Sigmoid colon (tissue), 7 donors: ENCODE measurements around the gene FAM107A. TPM values are rescaled to one million over a fixed set of nuclear protein-coding genes. Genes with fewer than 3 reads are reported as not detected.

Experiments
- DNase-seq: peaks from one replicate; pipeline ENCODE4 v3.0.0-alpha.2; 2019
- H3K27ac ChIP-seq, 4 donors: fragments of 200-600 bp; sonication (generic); one replicate each; pipeline ENCODE4 v1.5.1; 2016 to 2019; ENCODE audit warnings: mild to moderate bottlenecking in 1 of 4
- H3K27me3 ChIP-seq, 3 donors: fragments of 200-600 bp; sonication (generic); one replicate each; pipeline ENCODE4 v1.5.1; 2019; ENCODE audit warnings: mild to moderate bottlenecking in 1 of 3
- H3K36me3 ChIP-seq, 4 donors: fragments of 200-600 bp; sonication (generic); one replicate each; pipeline ENCODE4 v1.5.1; 2016 to 2019
- H3K4me1 ChIP-seq, 4 donors: fragments of 200-600 bp; sonication (generic); one replicate each; pipeline ENCODE4 v1.5.1; 2017 to 2019
- H3K4me3 ChIP-seq, 4 donors: fragments of 200-600 bp; sonication (generic); one replicate each; pipeline ENCODE4 v1.5.1; 2017 to 2019; ENCODE audit warnings: mild to moderate bottlenecking in 2 of 4, moderate library complexity in 1 of 4
- H3K9me3 ChIP-seq, 4 donors: fragments of 200-600 bp in 3 of 4; sonication (generic) in 3 of 4; one replicate each; pipeline versions ENCODE4 v1.5.1 to v1.6.1; 2013 to 2019
- CTCF ChIP-seq, 4 experiments: fragments of 450-650 bp in 3 of 4; fragments of 200-600 bp in 1 of 4; IDR thresholded peaks; one replicate each; pipeline ENCODE4 v1.5.1; 2016 to 2019; ENCODE audit warnings: antibody characterized with exemption in 4 of 4, mild to moderate bottlenecking in 3 of 4, moderate library complexity in 2 of 4
- EP300 ChIP-seq, 4 donors: sonication (generic); formaldehyde crosslinking; IDR thresholded peaks; one replicate each; pipeline ENCODE4 v1.6.1; 2017; ENCODE audit warnings: antibody characterized with exemption in 4 of 4
- POLR2A ChIP-seq, 2 donors: fragments of 450-650 bp; IDR thresholded peaks; one replicate each; pipeline ENCODE4 v1.6.1; 2016; ENCODE audit warnings: antibody characterized with exemption in 2 of 2, mild to moderate bottlenecking in 2 of 2, moderate library complexity in 2 of 2
- POLR2AphosphoS5 ChIP-seq, 4 donors: sonication (generic); formaldehyde crosslinking; IDR thresholded peaks; one replicate each; pipeline ENCODE4 v1.6.1; 2017; ENCODE audit warnings: antibody characterized with exemption in 4 of 4
- WGBS, 2 donors: extraction: QIAGEN DNeasy Blood & Tissue Kit; methylation state at CpG; one replicate each; pipeline ENCODE4 v1.1.7; 2013; 5-methylcytosine and 5-hydroxymethylcytosine counted together
- intact Hi-C: fragments of 100-400 bp; cut with DNase I; formaldehyde crosslinking; loops from one replicate; pipeline ENCODE4 v1.15.1; 2023
- polyA plus RNA-seq, 3 donors: library from polyadenylated mRNA; stranded (reverse); fragments of 200-250 nt; gene quantifications; one replicate each; pipeline ENCODE4 v1.2.3, GENCODE V29; 2013
- total RNA-seq, 4 donors: library from RNA; depleted of rRNA; stranded (reverse); fragments of >200 nt; gene quantifications; one replicate each; pipeline ENCODE4 v1.1.0, GENCODE V29; 2016
- donor health status: healthy with polysubstance abuse.
- donor health status: Bipolar disorder and iron deficiency.
- donor health status: healthy.

Gene FAM107A
- total and polyA plus RNA-seq, 7 donors = 10.9 to 56.7 (median 32.7) TPM

DNA sequence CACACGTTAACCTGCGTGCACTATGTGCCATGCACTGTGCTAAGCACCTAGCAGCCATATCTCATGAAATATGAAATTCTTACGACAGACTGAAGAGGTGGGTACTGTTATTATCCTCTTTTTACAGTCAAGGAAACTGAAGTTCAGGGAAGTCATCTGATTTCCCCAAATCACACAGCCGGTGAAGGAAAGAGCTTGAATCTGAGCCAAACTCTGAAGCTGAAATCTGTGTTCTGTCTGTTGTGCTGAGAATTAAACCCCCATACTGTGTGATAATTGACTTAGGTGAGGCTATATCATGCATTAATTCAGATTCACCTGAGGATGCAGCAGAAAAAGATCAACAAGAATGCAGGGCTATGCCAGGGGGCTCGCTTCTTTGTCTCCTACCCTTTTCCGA, 475 bp downstream of the FAM107A start:
- Histone ChIP-seq H3K27ac (peak overlapping the region; percentile 59 to 73 (median 68)), H3K27me3 (no peaks in the 10 kb centered on the region), H3K9me3 (no peaks in the 10 kb centered on the region), H3K36me3 (no peaks in the 10 kb centered on the region), H3K4me1 (peaks cover 0 to 14% (median 9%) of the 10 kb centered on the region in 4 donors), H3K4me3 (peak overlapping the region; percentile 9 to 37 (median 35))
- WGBS, 2 donors = 74% methylated on average over 6 of the region's 6 CpGs
- TF ChIP-seq CTCF (IDR thresholded peaks at IDR 0.05) (no peak), EP300 (IDR thresholded peaks at IDR 0.05) (no peak), POLR2AphosphoS5 (IDR thresholded peaks at IDR 0.05) (no peak), POLR2A (IDR thresholded peaks at IDR 0.05) (no peak)
- no peak for DNase-seq
- intact Hi-C loops = no loop called here

DNA sequence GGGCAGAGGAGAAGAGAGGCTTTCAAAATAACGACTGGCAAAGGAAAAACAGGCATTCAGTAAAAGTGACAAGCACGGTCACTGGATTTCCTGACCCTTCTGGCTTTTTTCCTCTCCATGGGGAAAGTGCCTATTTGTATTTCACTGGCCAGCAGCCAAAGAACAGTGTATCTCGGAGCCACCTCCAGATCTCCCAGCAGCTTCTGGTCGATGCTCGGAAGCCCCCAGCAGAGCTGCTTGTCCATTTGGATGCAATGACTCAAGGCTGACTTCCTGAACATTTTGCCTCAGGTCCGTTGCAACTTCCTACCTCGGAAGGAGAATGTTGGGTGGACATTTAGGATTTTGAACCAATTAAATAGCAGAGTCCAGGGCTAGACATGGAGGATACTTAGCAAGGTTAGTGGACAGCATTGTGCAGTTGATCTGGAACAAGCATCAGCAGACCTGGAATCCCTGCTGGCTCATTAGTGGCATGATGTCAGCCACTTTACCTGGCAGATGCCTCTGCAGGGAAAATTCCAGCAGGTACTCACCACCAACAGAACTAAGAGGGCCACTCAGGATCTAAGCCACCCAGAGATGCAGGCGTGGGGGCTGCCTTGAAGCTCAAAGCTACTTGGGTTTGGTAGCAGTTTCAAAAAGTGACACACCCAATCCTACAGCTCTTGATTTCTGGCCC, 1.1 kb downstream of the FAM107A start:
- Histone ChIP-seq H3K27me3 (no peaks in the 10 kb centered on the region), H3K4me1 (peaks cover 0 to 14% (median 9%) of the 10 kb centered on the region in 4 donors), H3K27ac (peak overlapping the region; percentile 59 to 73 (median 68)), H3K4me3 (peak overlapping the region in 3 of 4 donors; percentile 34 to 37 (median 36)), H3K36me3 (no peaks in the 10 kb centered on the region), H3K9me3 (no peaks in the 10 kb centered on the region)
- peak; percentile 18 for DNase-seq
- 53 to 60% methylated on average over 8 of the region's 8 CpGs for WGBS, 2 donors
- TF ChIP-seq POLR2A (IDR thresholded peaks at IDR 0.05) = no peak
- TF ChIP-seq POLR2AphosphoS5 (IDR thresholded peaks at IDR 0.05) = no peak
- TF ChIP-seq EP300 (IDR thresholded peaks at IDR 0.05) = no peak
- TF ChIP-seq CTCF (IDR thresholded peaks at IDR 0.05) = no peak
- intact Hi-C loops = no loop called here

DNA sequence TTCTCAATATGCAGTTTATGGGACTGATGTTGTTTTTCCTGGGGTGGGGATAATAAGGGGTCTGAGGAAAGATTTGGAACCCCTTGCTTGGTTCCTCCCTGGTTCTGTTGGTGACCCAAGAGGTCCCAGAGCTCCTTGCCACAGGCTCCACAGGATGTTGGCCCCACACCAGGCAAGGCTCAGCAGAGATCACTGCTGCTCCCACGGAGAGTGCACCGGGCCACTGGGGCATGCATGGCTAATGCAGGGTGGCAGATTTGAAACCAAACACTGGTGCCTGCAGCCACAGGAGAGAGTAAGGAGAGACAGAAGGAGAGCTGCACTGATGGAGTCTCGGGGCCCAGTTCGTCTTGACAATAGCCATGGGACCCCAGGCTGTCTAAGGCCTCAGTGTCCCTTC, 2.5 kb downstream of the FAM107A start:
- no peak overlapping the region for H3K4me3 ChIP-seq
- H3K4me1 ChIP-seq = peaks cover 0 to 14% (median 9%) of the 10 kb centered on the region in 4 donors

GRCh38 chr3:58574106-58574505, 3.1 kb downstream of the FAM107A start:
- no peak for DNase-seq
- H3K27ac ChIP-seq = peak overlapping the region in 1 of 4 donors; percentile 73
- H3K27me3 ChIP-seq = no peaks in the 10 kb centered on the region
- intact Hi-C loops = no loop called here
- WGBS, 2 donors = 88 to 90% methylated on average over 3 of the region's 3 CpGs
- H3K4me3 ChIP-seq = no peak overlapping the region
- H3K4me1 ChIP-seq = peaks cover 0 to 14% (median 9%) of the 10 kb centered on the region in 4 donors
- no peaks in the 10 kb centered on the region for H3K36me3 ChIP-seq
- no peaks in the 10 kb centered on the region for H3K9me3 ChIP-seq
- no peak for TF ChIP-seq POLR2A (IDR thresholded peaks at IDR 0.05)
- no peak for TF ChIP-seq POLR2AphosphoS5 (IDR thresholded peaks at IDR 0.05)
- TF ChIP-seq EP300 (IDR thresholded peaks at IDR 0.05) = no peak
- TF ChIP-seq CTCF (IDR thresholded peaks at IDR 0.05) = no peak

More for the DNA sequence above, 2.5 kb downstream of the FAM107A start:
- intact Hi-C loops = no loop called here
- TF ChIP-seq EP300 (IDR thresholded peaks at IDR 0.05) = no peak
- no peak for TF ChIP-seq CTCF (IDR thresholded peaks at IDR 0.05)
- TF ChIP-seq POLR2A (IDR thresholded peaks at IDR 0.05) = no peak
- no peaks in the 10 kb centered on the region for H3K27me3 ChIP-seq
- H3K9me3 ChIP-seq = no peaks in the 10 kb centered on the region
- WGBS, 2 donors = 90 to 92% methylated on average over 4 of the region's 4 CpGs
- H3K36me3 ChIP-seq = no peaks in the 10 kb centered on the region
- H3K27ac ChIP-seq = peak overlapping the region in 1 of 4 donors; percentile 73
- DNase-seq = no peak
